GM12878 (cell line): ENCODE results near the gene GMDS.

ENCODE experiments used
- ASH2L ChIP-seq: fragments of 300-600, 200-600 bp; sonication (generic); IDR thresholded peaks from 2 replicates; pipeline ENCODE4 v1.6.1; 2017; ENCODE audit warnings: low read depth, mild to moderate bottlenecking, borderline replicate concordance
- ATF7 ChIP-seq: fragments of 450-650 bp; IDR thresholded peaks from 2 replicates; pipeline ENCODE4 v1.6.1; 2016; ENCODE audit warnings: low read depth, mild to moderate bottlenecking
- CHD2 ChIP-seq: IDR thresholded peaks from 2 replicates; pipeline ENCODE4 v1.6.1; 2011; ENCODE audit warnings: low read depth, low read length, improper control_type of control experiment, borderline replicate concordance
- CTCF ChIP-seq, 3 experiments: IDR thresholded peaks in 2 of 3; conservative IDR thresholded peaks in 1 of 3; 2 replicates each; pipeline ENCODE4 v1.5.1; 2011; ENCODE audit warnings: low read depth in 3 of 3, low read length in 3 of 3, mild to moderate bottlenecking in 3 of 3, control low read depth in 2 of 3, moderate library complexity in 2 of 3, inconsistent platforms in 1 of 3, mixed read lengths in 1 of 3; ENCODE audit not compliant: control insufficient read depth in 2 of 3, insufficient read depth in 1 of 3; ENCODE audit errors: extremely low read depth in 1 of 3
- EED ChIP-seq: sonication (generic); IDR thresholded peaks from 2 replicates; pipeline ENCODE4 v1.6.1; 2016; ENCODE audit warnings: antibody characterized with exemption, low read depth
- JUND ChIP-seq: IDR thresholded peaks from 2 replicates; pipeline ENCODE4 v1.6.1; 2012; ENCODE audit warnings: low read depth, mild to moderate bottlenecking, low read length, improper control_type of control experiment, moderate library complexity
- RCOR1 ChIP-seq: conservative IDR thresholded peaks from 2 replicates; pipeline ENCODE4 v1.6.1; 2012; ENCODE audit warnings: low read depth, low read length, improper control_type of control experiment
- SREBF2 ChIP-seq: IDR thresholded peaks from 2 replicates; pipeline ENCODE4 v1.6.1; 2012; ENCODE audit warnings: mild to moderate bottlenecking, low read length
- TARDBP ChIP-seq: IDR thresholded peaks from 2 replicates; pipeline ENCODE4 v1.6.1; 2016; ENCODE audit warnings: borderline replicate concordance

GRCh38 chr6:1729133-1729749 lies 516.2 kb downstream of the GMDS start:
- TF ChIP-seq RCOR1 (no peak), CTCF (IDR thresholded peaks at IDR 0.05 in 2 of 3, conservative IDR thresholded peaks at IDR 0.05 in 1 of 3; ENCODE audit: control insufficient read depth in 2 of 3, extremely low read depth in 1 of 3, insufficient read depth in 1 of 3, low read depth in 3 of 3, low read length in 3 of 3) (no peak), ATF7 (no peak), TARDBP (no peak), ASH2L (no peak), JUND (no peak), CHD2 (no peak), SREBF2 (no peak), EED (no peak)
